GM18951 (cell line): ENCODE data around the gene MAPK10.
"Not testable (repeated sequence)": the region's sequence is repeated elsewhere in the genome, so short reads cannot be mapped to it uniquely, and the experiment has no call there.

ENCODE experiments used
- POLR2A ChIP-seq: IDR thresholded peaks from 4 replicates; pipeline ENCODE4 v1.6.1; 2011; ENCODE audit warnings: mild to moderate bottlenecking; ENCODE audit not compliant: insufficient read length, insufficient read depth; ENCODE audit errors: extremely low read depth
- in situ Hi-C: fragments of 300-500 bp; cut with MboI; formaldehyde crosslinking; loops from one replicate; pipeline ENCODE4 v1.12.0; 2022; ENCODE audit warnings: low sequenced_read_pairs, mixed read lengths, inconsistent platforms; ENCODE audit not compliant: unreplicated experiment

Gene MAPK10

DNA sequence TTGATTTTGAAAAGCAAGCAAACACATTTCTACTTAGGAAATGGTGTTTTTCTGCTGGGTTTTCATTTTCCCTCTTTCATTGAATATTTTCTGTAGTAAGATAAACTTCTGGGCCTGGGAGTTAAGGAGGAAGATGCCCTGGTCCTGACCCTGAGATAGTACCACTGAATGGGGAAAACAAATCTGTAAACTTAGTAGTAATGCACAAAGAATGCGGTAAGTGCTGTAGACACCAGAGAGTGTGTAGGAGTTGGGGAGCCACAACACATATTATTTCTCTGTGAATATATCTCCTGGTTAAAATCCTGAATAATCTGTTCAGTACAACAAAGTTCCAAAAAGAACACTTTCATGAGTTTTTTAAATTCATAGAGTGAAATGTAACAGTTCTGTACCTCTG is 178.3 kb downstream of the MAPK10 start:
- TF ChIP-seq POLR2A, result no peak
- in situ Hi-C loops, result no loop called here

DNA sequence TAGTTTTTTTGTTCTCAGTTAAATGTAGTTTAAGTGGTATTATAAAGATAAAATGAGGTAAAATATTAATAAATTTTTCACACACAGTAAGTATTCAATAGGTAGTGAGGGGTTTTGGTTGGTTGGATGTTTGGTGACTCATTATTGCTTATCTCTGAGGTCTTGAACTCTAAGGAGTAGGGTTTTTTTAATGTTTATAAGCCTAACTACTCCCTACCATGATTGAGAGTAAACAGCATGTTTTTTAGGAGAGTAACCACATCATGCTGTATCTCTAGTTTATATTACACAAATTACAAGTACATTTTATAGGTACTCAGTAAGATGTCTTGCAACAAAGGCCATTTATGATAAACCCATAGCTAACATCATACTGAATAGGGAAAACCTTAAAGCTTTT is 181.6 kb downstream of the MAPK10 start:
- in situ Hi-C loops, result no loop called here
- TF ChIP-seq POLR2A, result no peak

DNA sequence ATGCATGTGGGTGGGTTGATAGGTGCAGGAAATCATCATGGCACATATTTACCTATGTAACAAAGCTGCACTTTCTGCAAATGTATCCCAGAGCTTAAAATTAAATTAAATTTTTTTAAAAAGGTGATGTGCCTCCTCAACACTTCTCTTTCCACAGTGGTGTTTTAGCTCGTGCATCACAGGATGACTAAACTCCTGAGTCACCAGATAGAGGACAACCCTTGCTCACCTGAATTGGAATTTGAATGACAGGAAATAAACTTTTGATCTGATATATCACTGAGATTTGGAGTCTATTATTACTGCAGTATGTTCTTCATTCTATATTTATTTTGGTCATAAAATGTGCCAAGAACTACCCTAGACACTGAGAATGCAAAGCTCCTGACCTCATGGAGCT is 185.3 kb downstream of the MAPK10 start:
- in situ Hi-C loops, result no loop called here
- no peak for TF ChIP-seq POLR2A

DNA sequence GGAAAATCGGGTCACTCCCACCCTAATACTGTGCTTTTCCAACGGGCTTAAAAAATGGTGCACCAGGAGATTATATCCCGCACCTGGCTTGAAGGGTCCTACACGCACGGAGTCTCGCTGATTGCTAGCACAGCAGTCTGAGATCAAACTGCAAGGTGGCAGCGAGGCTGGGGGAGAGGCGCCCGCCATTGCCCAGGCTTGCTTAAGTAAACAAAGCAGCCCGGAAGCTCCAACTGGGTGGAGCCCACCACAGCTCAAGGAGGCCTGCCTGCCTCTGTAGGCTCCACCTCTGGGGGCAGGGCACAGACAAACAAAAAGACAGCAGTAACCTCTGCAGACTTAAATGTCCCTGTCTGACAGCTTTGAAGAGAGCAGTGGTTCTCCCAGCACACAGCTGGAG is 191.5 kb downstream of the MAPK10 start:
- in situ Hi-C loops, result not testable (repeated sequence)

DNA sequence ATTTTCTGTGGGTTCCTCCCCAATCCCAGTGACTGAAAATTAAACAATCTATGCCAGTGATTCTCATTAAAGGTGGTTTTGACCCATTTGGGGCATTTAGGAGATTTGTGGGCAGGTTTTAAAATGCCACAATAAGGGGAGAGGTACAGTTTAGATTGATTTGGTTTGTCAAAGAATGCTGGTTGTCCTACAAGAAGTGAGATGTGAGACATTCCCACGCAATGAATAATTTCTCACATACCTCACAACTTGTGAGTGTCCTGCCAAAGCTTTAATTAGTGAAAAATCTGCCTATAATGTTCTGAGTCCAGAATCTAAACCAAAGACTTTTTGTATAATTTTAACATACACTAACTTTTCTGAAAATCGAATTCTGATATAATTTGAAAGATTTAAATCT is 199.4 kb downstream of the MAPK10 start:
- in situ Hi-C loops, result no loop called here
- TF ChIP-seq POLR2A, result no peak

DNA sequence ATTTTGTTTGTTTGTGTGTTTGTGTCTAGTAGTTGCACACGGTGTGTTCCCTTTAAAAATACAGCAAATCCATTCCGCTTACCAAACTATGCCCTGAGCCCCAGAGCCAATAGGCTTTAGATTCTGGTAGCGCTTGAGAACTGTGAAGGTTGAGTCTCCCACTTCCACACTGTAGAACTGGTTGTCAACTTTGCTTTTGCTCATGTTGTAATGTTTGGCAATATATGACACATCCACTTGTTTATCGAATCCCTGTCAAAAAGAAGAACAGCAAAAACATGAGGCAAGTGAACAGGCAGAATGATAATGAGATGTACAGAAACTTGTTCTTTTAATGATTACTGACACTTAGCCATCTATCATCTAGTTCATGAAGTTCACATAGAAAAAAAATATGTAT is 200.6 kb downstream of the MAPK10 start:
- in situ Hi-C loops, result no loop called here
- no peak for TF ChIP-seq POLR2A

DNA sequence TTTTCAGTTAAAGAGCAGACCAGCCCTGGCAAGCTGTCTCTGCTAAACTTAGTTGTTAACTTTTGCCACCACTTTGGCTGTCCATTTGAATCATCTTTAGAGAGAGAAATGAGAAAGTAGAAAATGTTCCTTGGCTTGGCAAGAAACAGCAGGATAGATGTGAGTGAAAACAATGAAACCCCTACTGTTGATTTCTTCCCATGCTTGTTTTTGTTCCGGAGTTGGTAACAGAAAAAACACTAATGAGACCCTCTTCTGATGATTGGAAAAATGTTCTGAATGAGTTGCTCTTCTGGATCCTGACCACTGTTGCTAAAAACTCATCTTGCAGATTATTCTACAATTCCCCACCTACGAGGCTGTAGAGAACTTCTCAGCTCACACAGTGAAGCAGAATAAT is 203.3 kb downstream of the MAPK10 start:
- no peak for TF ChIP-seq POLR2A
- in situ Hi-C loops, result no loop called here

DNA sequence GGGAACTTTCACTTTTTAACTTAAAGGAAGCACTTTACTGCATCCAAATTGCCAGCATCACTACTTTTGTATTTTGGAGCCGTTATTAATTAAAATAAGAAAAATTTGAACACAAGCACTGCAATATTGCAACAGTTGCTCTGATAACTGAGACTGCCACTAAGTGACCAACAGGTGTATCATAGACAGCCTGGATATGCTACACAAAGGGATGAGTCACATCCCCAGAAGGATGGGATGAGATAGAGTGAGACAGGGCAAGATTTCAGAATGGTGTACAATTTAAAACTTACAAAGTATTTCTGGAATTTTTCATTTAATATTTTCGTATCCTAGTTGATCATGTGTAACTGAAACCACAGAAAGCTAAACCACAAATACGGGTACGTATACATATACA is 204.1 kb downstream of the MAPK10 start:
- no peak for TF ChIP-seq POLR2A
- in situ Hi-C loops, result no loop called here

DNA sequence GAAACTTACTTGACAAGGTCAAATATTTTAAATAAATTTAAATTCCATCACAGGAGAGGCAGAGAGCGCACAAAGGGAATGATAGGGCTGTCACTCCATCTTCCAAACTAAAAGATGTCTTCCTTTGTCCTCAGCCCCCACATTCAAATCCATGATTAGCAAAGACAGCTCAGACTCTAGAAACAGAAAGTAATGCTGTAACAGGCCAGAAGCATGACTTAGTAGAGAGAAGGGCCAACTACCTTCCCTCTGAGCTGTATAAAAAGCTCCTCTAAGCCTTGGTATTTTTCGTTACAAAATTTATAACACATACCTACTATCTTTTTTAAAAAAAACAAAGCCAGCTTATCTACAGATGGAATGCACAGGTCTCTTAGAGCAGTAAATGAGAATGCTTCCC is 207.4 kb downstream of the MAPK10 start:
- no peak for TF ChIP-seq POLR2A
- in situ Hi-C loops, result no loop called here

DNA sequence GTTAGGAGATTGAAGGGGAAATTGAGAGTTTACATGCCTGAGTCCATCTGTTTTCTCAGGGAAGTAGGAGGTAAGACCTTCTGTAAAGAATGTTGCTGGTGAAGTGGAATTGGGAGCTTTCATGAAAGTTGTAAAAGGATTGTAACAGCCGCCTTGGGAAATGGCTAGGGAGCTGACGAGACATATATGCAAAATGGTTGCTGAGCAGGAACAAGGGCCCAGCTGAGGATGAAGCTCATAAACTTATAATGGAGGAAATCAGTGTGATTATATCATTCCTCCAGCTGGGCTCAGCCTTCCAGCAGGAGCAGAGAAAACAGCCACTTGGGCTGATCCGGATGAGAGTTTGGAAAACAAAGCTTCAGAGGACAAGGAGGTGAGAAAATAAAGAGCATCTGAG is 208.7 kb downstream of the MAPK10 start:
- no peak for TF ChIP-seq POLR2A
- in situ Hi-C loops, result no loop called here

DNA sequence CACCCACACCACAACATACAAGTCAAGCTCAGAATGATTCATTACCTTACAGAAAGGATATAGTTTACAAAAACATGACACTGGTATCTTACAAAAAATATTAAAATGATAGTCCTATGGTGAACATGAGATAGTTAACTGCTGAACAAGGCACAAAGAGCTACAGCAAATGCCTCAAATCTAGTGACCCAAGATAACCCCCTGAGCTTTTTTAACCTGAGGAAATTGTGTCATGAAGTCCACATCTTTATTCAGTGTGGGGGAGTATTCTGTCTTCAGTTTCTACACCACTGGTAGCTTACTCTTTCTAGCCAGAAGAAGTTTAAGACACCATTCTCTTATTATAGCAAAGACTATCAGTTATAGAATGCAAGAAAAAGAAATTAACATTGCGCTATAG is 218.7 kb downstream of the MAPK10 start:
- in situ Hi-C loops, result no loop called here
- no peak for TF ChIP-seq POLR2A

DNA sequence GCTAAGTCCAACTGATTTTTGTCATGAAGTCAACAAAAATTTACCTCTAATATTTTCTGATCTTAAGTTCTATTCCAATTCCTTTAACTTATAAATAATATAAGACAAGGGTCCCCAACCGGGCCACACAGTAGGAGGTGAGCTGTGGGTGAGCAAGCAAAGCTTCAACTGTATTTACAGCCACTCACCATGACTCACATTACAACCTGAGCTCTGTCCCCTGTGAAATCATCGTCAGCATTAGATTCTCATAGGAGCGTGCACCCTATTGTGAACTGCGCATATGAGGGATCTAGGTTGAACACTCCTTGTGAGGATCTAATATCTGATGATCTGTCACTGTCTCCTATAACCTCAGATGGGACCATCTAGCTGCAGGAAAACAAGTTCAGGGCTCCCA is 227.4 kb downstream of the MAPK10 start:
- in situ Hi-C loops, result no loop called here
- TF ChIP-seq POLR2A, result no peak

DNA sequence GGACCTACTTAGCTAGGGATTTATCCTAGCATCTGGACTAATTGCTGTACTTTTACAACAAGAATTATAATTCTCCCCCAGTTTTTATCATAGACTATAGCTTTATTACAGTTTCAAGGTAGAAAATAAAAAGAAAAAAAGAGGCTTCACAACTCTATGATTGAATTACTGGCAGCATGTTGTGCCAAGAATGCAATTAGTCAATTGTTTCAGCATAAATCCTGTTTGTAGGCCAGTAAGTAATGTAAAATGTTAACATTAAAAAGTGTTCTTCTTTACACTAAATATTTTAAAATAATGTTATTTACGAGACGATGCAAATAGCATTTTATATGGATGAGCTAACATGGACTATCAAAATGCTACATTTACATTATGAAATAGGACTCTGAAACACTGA is 228.4 kb downstream of the MAPK10 start:
- no peak for TF ChIP-seq POLR2A
- in situ Hi-C loops, result no loop called here

DNA sequence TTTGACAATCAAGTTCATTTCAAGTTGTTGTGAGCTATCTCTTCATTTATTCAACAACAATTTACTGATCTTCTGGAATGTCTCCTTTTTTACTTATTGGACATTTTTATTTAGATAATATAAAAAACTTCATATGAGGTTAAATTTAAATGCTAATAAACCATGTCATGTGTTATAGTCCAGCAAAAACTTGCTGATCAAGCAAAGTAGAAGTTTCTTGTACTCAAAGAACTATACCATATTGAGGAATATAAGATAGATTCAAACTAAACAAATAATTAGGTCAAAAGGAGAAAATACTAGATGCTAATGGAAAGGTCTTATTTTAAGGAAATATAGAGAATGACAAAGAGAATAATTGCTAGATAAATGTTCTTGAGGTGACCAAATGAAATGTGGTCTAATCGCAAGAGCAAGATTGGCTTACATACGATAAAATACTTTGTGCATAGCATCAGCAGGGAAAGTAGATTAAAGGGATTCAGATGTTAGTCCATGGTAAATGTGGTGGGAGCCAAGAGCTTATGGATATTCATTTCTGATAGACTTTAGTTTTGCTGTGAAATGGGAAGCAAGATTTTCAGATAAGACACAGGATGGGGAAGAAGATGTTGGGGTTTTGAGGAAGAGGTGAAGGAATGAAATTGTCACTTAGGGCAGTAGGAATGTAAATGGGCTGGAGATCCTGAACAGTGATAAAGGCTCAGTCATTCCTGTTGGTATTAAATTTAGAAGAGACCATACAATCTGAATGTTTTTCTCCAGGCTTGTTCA is 229.5 kb downstream of the MAPK10 start:
- in situ Hi-C loops, result no loop called here
- TF ChIP-seq POLR2A, result no peak

DNA sequence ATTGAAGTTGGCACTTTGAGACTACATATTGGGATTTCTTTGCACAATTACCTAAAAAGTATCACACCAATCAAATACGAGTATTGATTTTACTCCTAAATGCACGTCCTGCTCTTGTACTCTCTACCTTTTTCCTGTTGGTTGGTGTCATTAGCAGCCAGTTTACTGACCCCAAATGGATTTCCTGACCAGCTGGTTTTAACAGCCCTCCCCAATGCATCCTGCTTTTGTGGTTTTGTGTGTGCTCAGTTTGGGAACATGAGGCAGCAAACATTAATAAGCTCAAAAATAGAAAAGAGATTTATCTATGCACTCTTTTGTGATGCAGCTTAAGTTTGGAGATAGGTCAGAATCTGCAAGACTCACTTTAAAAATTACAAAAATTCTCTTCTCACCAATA is 230.3 kb downstream of the MAPK10 start:
- TF ChIP-seq POLR2A, result no peak
- in situ Hi-C loops, result no loop called here

DNA sequence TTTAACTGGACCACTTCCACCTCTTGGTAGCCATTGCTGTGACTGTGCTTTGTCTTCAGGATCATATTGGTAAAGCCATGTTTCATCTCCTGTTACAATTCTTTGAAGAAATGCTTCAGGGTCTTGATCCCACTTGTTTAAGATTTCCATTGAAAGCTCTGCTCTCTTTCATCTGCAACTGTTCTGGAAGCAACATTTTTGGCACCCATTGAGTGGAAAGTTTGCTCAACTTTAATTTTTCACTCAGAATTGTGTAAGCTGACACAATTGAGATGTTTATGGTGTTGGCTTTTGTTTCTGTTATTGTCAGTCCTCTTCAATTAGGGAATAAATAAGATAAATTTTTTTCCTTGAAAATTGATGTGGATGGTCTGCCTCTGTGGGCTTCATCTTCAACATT is 237.4 kb downstream of the MAPK10 start:
- in situ Hi-C loops, result no loop called here

More for the DNA sequence above, 237.4 kb downstream of the MAPK10 start:
- TF ChIP-seq POLR2A, result no peak
